NCI-H2029 treated with DMSO at 0.1 percent for 48 hours (cell line): ENCODE results near the gene ARHGAP4.
A peak's percentile ranks its signal among the peaks of the same experiment; 100 is the strongest.

ENCODE experiments used
- DNase-seq: peaks from one replicate; lab custom pipeline; 2025; lab: John Stamatoyannopoulos, UW

ARHGAP4 gene

GRCh38 chrX:153963546-153963945, 37.5 kb upstream of the ARHGAP4 start:
- DNase-seq, result no peak

GRCh38 chrX:153961292-153961691, 35.2 kb upstream of the ARHGAP4 start:
- DNase-seq, result no peak

- DNase-seq, result no peak
Observed at GRCh38 chrX:153960786-153961185, 34.7 kb upstream of the ARHGAP4 start.

- no peak for DNase-seq
Observed at GRCh38 chrX:153960077-153960476, 34.0 kb upstream of the ARHGAP4 start.

GRCh38 chrX:153959649-153960048, 33.6 kb upstream of the ARHGAP4 start:
- DNase-seq, result no peak

- no peak for DNase-seq
Observed at GRCh38 chrX:153958605-153959004, 32.5 kb upstream of the ARHGAP4 start.

GRCh38 chrX:153957224-153957623, 31.2 kb upstream of the ARHGAP4 start:
- no peak for DNase-seq

GRCh38 chrX:153956044-153956907, 30.2 kb upstream of the ARHGAP4 start:
- no peak for DNase-seq

GRCh38 chrX:153955228-153955732, 29.2 kb upstream of the ARHGAP4 start:
- DNase-seq, result no peak

GRCh38 chrX:153954558-153955227, 28.6 kb upstream of the ARHGAP4 start:
- no peak for DNase-seq

- no peak for DNase-seq
Observed at GRCh38 chrX:153953892-153954557, 28.0 kb upstream of the ARHGAP4 start.

GRCh38 chrX:153953342-153953830, 27.3 kb upstream of the ARHGAP4 start:
- DNase-seq, result no peak

GRCh38 chrX:153952373-153953026, 26.4 kb upstream of the ARHGAP4 start:
- DNase-seq, result no peak

GRCh38 chrX:153951683-153952372, 25.8 kb upstream of the ARHGAP4 start:
- DNase-seq, result no peak

GRCh38 chrX:153950127-153950526, 24.1 kb upstream of the ARHGAP4 start:
- DNase-seq, result no peak

- no peak for DNase-seq
Observed at GRCh38 chrX:153948847-153949805, 23.1 kb upstream of the ARHGAP4 start.

GRCh38 chrX:153948002-153948466, 22.0 kb upstream of the ARHGAP4 start:
- DNase-seq, result no peak

GRCh38 chrX:153947009-153947769, 21.1 kb upstream of the ARHGAP4 start:
- peak; percentile 12 for DNase-seq
